ENCODE results near the gene PIK3R6. TPM values are rescaled to one million over a fixed set of nuclear protein-coding genes. Genes with fewer than 3 reads are reported as not detected.

Gene PIK3R6
- total RNA-seq, 2 donors from 2014 or later, result 2.1 to 2.5 TPM

DNA sequence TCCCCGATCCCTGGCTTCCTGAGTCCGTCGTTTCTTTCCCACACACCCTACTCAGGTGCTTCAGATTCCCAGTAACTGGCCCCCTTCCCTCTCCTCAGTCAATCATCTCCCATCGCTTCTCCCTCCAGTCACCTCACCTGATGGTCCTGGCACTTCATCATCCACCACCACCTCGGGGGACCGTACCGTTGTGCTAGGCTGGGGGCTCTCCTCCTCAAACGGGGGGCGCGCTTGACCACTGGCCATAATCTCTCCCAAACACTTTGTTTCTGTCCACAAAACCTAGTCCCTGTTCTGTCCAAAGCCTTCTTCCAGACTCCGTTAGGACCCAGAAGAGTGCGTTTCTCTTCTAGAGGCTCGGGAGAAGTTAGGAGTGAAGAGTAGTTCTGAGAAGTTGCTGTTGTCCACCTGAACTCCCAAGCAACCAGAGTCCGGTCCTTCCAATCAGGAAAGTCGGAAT lies 109.3 kb downstream of the PIK3R6 start, which contains the start of gene SPDYE4:
SPDYE4 (minus strand) TSS at position 410 of the 460 bp plus-strand sequence; CDS start at position 246, 164 bp downstream.
- H3K27ac ChIP-seq (ENCODE audit: low read depth, low read length), result no peak within 1 kb of the TSS
- peaks cover 19% of the 10 kb centered on the region for H3K9me3 ChIP-seq (ENCODE audit: control insufficient read depth, low read length)
- Mint-ChIP-seq H3K4me3 (no peak within 1 kb of the TSS), H3K27ac (no peak within 1 kb of the TSS), H3K27me3 (ENCODE audit: insufficient read depth) (peaks cover 33% of the 10 kb centered on the region), H3K36me3 (ENCODE audit: low read depth) (no peaks in the 10 kb centered on the region), H3K9me3 (peaks cover 13% of the 10 kb centered on the region), H3K4me1 (no peaks in the 10 kb centered on the region)
- no peak within 1 kb of the TSS for H3K4me3 ChIP-seq (ENCODE audit: low read length)
- no peak for DNase-seq
- H3K9ac ChIP-seq (ENCODE audit: extremely low read depth, low read length, poor library complexity, severe bottlenecking), result no peak within 1 kb of the TSS
- no peaks in the 10 kb centered on the region for H3K36me3 ChIP-seq (ENCODE audit: control insufficient read depth, insufficient read depth, low read length)
- WGBS, 2 experiments (ENCODE audit: insufficient coverage in 1 of 2, insufficient read length in 1 of 2), result 90 to 99% methylated on average over 14 to 15 of the region's 15 CpGs
- TF ChIP-seq, protein P1, sequence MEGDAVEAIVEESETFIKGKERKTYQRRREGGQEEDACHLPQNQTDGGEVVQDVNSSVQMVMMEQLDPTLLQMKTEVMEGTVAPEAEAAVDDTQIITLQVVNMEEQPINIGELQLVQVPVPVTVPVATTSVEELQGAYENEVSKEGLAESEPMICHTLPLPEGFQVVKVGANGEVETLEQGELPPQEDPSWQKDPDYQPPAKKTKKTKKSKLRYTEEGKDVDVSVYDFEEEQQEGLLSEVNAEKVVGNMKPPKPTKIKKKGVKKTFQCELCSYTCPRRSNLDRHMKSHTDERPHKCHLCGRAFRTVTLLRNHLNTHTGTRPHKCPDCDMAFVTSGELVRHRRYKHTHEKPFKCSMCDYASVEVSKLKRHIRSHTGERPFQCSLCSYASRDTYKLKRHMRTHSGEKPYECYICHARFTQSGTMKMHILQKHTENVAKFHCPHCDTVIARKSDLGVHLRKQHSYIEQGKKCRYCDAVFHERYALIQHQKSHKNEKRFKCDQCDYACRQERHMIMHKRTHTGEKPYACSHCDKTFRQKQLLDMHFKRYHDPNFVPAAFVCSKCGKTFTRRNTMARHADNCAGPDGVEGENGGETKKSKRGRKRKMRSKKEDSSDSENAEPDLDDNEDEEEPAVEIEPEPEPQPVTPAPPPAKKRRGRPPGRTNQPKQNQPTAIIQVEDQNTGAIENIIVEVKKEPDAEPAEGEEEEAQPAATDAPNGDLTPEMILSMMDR (conservative IDR thresholded peaks at IDR 0.05), result no peak
- H3K27me3 ChIP-seq (ENCODE audit: control insufficient read depth, insufficient read depth, low read length, poor library complexity, severe bottlenecking), result no peaks in the 10 kb centered on the region
- H3K4me1 ChIP-seq (ENCODE audit: control insufficient read depth, insufficient read depth, low read length), result no peaks in the 10 kb centered on the region

DNA sequence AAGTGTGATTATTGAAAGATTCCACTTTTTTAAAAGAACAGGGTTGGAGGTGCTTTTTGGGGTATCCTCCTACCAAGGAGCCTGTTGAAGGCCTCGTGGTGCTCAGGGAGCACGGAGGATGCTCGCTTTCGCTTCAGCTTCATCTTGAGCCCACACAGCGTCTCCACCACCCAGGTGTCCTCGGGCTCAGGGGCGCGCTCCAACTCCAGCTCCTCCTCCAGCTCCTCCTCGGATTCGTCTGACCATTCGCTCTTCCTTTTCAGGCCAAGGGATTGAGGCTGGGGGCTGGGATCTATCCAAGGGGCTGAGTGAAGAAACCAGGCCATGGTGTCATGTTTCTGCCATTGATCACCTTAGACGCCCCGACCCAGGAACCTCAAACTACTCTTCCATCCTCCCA lies 110.3 kb downstream of the PIK3R6 start:
- no peaks in the 10 kb centered on the region for H3K27me3 ChIP-seq (ENCODE audit: control insufficient read depth, insufficient read depth, low read length, poor library complexity, severe bottlenecking)
- H3K27me3 Mint-ChIP-seq (ENCODE audit: insufficient read depth), result peaks cover 33% of the 10 kb centered on the region
- H3K9me3 Mint-ChIP-seq, result peaks cover 4% of the 10 kb centered on the region
- H3K4me3 Mint-ChIP-seq, result no peak overlapping the region
- TF ChIP-seq, protein P1 (conservative IDR thresholded peaks at IDR 0.05), result no peak
- no peak for DNase-seq
- 89 to 91% methylated on average over 10 to 13 of the region's 13 CpGs for WGBS, 2 experiments (ENCODE audit: insufficient coverage in 1 of 2, insufficient read length in 1 of 2)
- no peak overlapping the region for H3K9ac ChIP-seq (ENCODE audit: extremely low read depth, low read length, poor library complexity, severe bottlenecking)
- peaks cover 10% of the 10 kb centered on the region for H3K9me3 ChIP-seq (ENCODE audit: control insufficient read depth, low read length)
- H3K36me3 ChIP-seq (ENCODE audit: control insufficient read depth, insufficient read depth, low read length), result no peaks in the 10 kb centered on the region
- H3K4me1 ChIP-seq (ENCODE audit: control insufficient read depth, insufficient read depth, low read length), result no peaks in the 10 kb centered on the region
- no peak overlapping the region for H3K27ac Mint-ChIP-seq
- no peaks in the 10 kb centered on the region for H3K4me1 Mint-ChIP-seq
- no peaks in the 10 kb centered on the region for H3K36me3 Mint-ChIP-seq (ENCODE audit: low read depth)
- no peak overlapping the region for H3K27ac ChIP-seq (ENCODE audit: low read depth, low read length)
- no peak overlapping the region for H3K4me3 ChIP-seq (ENCODE audit: low read length)

DNA sequence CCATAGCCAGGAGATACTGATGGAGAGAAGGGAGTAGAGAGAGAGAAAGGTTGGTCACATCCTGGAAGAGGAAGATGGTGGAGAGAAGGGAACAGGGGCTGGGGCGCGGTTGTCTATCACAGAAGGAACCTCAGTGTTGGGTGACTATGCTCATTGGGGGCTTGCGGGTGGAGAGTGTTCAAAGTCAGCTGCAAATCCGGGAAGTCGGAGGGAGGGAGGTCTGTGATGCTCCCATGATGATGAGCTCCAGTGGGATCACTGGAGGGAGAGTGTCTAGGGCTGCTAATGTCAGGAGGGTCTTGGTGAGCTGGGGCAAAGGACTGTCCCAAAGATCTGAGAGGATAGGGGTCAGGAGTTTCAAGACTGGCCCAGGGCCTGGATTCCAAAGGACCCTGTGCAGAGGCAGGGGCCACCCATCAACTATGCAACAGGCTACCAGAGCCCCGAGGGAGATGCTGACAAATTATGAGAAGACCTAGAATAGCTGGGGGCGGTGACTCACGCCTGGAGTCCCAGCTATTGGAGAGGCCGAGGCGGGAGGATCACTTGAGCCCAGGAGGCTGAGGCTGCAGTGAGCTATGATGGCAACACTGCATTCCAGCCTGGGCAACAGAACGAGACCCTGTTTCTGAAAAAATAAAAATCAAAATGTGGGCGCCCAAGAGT lies 111.8 kb downstream of the PIK3R6 start:
- Histone ChIP-seq H3K27me3 (ENCODE audit: control insufficient read depth, insufficient read depth, low read length, poor library complexity, severe bottlenecking) (no peaks in the 10 kb centered on the region), H3K36me3 (ENCODE audit: control insufficient read depth, insufficient read depth, low read length) (no peaks in the 10 kb centered on the region), H3K4me3 (ENCODE audit: low read length) (no peak overlapping the region), H3K9ac (ENCODE audit: extremely low read depth, low read length, poor library complexity, severe bottlenecking) (no peak overlapping the region), H3K27ac (ENCODE audit: low read depth, low read length) (no peak overlapping the region), H3K9me3 (ENCODE audit: control insufficient read depth, low read length) (no peaks in the 10 kb centered on the region), H3K4me1 (ENCODE audit: control insufficient read depth, insufficient read depth, low read length) (no peaks in the 10 kb centered on the region)
- no peak for DNase-seq
- TF ChIP-seq, protein P1 (conservative IDR thresholded peaks at IDR 0.05), result no peak
- no peak overlapping the region for H3K4me3 Mint-ChIP-seq
- peaks cover 33% of the 10 kb centered on the region for H3K27me3 Mint-ChIP-seq (ENCODE audit: insufficient read depth)
- H3K27ac Mint-ChIP-seq, result no peak overlapping the region
- no peaks in the 10 kb centered on the region for H3K4me1 Mint-ChIP-seq
- no peaks in the 10 kb centered on the region for H3K36me3 Mint-ChIP-seq (ENCODE audit: low read depth)
- no peaks in the 10 kb centered on the region for H3K9me3 Mint-ChIP-seq
- WGBS, 2 experiments (ENCODE audit: insufficient coverage in 1 of 2, insufficient read length in 1 of 2), result 95 to 96% methylated on average over 11 to 12 of the region's 12 CpGs
